ENCODE measurements around the gene PDLIM7.
A peak's percentile ranks its signal among the peaks of the same experiment; 100 is the strongest.

Gene PDLIM7

DNA sequence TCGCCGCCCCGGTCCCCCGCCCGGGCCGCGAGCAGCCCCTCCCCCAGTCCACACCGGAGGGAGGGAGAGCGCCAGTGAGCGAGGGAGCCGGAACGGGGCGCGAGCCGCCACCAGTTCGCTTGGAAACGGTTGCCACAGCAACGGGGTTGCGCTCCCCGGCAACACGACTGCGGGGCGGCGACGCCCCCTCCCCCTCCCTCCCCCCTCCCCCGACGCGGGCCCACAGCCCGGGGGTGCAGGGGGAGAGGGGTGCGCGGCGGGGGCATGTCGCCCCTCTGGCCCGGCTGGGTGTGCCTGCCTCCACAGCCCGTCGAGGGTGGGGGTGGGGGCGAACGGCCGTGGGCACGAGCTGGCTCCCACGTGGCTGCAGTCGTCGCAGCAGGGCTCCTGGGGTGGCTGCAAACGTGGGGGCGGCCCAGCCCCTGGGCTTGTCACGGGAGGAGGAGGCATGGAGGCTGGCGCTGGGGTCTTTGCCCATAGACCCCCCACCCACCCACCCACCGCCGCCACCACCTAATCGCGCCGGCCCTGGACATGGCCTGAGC lies 50.3 kb downstream of the PDLIM7 start:
- no peaks in the 10 kb centered on the region for H3K9me3 ChIP-seq (ENCODE audit: control insufficient read depth, low read length)
- TF ChIP-seq, protein P1, sequence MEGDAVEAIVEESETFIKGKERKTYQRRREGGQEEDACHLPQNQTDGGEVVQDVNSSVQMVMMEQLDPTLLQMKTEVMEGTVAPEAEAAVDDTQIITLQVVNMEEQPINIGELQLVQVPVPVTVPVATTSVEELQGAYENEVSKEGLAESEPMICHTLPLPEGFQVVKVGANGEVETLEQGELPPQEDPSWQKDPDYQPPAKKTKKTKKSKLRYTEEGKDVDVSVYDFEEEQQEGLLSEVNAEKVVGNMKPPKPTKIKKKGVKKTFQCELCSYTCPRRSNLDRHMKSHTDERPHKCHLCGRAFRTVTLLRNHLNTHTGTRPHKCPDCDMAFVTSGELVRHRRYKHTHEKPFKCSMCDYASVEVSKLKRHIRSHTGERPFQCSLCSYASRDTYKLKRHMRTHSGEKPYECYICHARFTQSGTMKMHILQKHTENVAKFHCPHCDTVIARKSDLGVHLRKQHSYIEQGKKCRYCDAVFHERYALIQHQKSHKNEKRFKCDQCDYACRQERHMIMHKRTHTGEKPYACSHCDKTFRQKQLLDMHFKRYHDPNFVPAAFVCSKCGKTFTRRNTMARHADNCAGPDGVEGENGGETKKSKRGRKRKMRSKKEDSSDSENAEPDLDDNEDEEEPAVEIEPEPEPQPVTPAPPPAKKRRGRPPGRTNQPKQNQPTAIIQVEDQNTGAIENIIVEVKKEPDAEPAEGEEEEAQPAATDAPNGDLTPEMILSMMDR (IDR thresholded peaks at IDR 0.05) = no peak
- H3K4me3 ChIP-seq (ENCODE audit: low read depth, low read length) = peak overlapping the region; percentile 40
- no peak overlapping the region for H3K9ac ChIP-seq
- no peak overlapping the region for H3K27ac ChIP-seq
- peaks cover 8% of the 10 kb centered on the region for H3K4me1 ChIP-seq
- H3K36me3 ChIP-seq (ENCODE audit: control insufficient read depth, insufficient read depth, low read length) = no peaks in the 10 kb centered on the region
- H3K79me2 ChIP-seq = no peaks in the 10 kb centered on the region
- H2AFZ ChIP-seq = peak overlapping the region; percentile 64
- no peaks in the 10 kb centered on the region for H3K27me3 ChIP-seq (ENCODE audit: control insufficient read depth, insufficient read depth, low read length)
- peak overlapping the region; percentile 89 for H3K4me2 ChIP-seq (ENCODE audit: low read length)

DNA sequence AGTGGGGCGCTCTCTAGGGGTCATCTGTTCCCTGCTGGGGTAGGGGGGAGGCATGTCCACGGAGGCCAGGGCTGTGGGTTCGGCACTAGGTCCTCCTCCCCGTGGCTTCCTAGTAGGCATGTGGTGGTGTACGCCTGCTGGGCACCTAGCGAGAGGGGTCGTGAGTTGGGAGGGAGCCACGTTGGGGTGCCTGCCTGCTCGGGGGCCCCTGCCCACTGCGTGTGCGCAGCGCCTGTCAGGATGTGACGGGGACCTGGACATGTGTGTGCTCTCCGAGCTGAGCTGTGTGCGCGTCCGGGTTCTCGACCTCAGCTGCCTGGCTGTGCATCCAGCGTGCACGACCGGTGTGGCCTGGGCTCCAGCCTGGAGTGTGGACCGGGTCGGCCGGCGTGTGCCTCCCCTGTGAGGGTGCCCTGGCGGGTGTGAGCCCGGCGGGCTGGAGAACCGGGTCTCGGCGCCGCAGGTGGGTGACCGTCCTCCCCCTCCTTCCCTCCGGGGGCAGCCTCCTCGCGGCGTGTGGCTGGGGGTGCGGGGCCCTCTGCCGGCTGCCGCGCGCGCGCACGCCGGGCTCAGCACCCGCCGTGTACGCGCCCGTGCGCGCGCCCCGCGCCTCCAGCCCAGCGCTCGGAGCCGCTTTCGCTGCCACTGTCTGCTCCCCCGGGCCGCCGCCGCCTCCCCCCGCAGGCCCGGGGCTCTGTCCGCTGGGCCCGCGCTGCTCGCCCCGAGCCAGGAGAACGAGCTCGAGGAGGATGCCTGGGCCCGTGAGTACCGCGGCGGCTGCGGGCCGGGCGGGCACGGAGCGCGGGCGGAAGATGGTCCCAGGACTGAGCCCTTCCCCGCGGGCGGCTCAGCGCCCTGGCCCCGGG lies 51.0 kb downstream of the PDLIM7 start, which contains the start of gene PRR7:
TSS of gene PRR7 (plus strand) at position 615 of the 866 bp plus-strand sequence. CDS start 8,254 bp downstream, outside the sequence.
- H3K79me2 ChIP-seq = no peaks in the 10 kb centered on the region
- H2AFZ ChIP-seq = peak within 1 kb of the TSS; percentile 76
- peak within 1 kb of the TSS; percentile 89 for H3K4me2 ChIP-seq (ENCODE audit: low read length)
- H3K4me3 ChIP-seq (ENCODE audit: low read depth, low read length) = peak within 1 kb of the TSS; percentile 49
- H3K27me3 ChIP-seq (ENCODE audit: control insufficient read depth, insufficient read depth, low read length) = no peaks in the 10 kb centered on the region
- no peaks in the 10 kb centered on the region for H3K36me3 ChIP-seq (ENCODE audit: control insufficient read depth, insufficient read depth, low read length)
- no peaks in the 10 kb centered on the region for H3K9me3 ChIP-seq (ENCODE audit: control insufficient read depth, low read length)
- TF ChIP-seq, protein P1 (IDR thresholded peaks at IDR 0.05) = no peak
- H3K9ac ChIP-seq = no peak within 1 kb of the TSS
- H3K4me1 ChIP-seq = peaks cover 8% of the 10 kb centered on the region
- H3K27ac ChIP-seq = peak within 1 kb of the TSS; percentile 57

DNA sequence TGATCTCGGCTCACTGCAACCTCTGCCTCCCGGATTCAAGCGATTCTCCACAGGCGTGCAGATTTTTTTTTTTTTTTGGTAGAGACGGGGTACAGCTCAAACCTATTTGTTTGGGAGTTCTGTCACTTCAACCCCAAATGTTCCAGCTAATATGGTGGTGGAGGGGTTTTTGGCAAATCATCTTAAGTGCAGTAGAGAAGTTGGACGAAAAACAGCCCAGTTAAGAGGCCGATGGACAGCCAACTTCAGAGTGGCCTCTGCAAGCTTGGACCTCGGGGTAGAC lies 51.5 kb downstream of the PDLIM7 start:
- Histone ChIP-seq H3K36me3 (ENCODE audit: control insufficient read depth, insufficient read depth, low read length) (no peaks in the 10 kb centered on the region), H3K4me1 (peaks cover 8% of the 10 kb centered on the region), H3K27me3 (ENCODE audit: control insufficient read depth, insufficient read depth, low read length) (no peaks in the 10 kb centered on the region), H3K9ac (no peak overlapping the region), H3K4me2 (ENCODE audit: low read length) (peak overlapping the region; percentile 89), H3K79me2 (no peaks in the 10 kb centered on the region), H3K27ac (no peak overlapping the region), H2AFZ (peak overlapping the region; percentile 76), H3K4me3 (ENCODE audit: low read depth, low read length) (peak overlapping the region; percentile 49), H3K9me3 (ENCODE audit: control insufficient read depth, low read length) (no peaks in the 10 kb centered on the region)
- TF ChIP-seq, protein P1 (IDR thresholded peaks at IDR 0.05) = no peak

DNA sequence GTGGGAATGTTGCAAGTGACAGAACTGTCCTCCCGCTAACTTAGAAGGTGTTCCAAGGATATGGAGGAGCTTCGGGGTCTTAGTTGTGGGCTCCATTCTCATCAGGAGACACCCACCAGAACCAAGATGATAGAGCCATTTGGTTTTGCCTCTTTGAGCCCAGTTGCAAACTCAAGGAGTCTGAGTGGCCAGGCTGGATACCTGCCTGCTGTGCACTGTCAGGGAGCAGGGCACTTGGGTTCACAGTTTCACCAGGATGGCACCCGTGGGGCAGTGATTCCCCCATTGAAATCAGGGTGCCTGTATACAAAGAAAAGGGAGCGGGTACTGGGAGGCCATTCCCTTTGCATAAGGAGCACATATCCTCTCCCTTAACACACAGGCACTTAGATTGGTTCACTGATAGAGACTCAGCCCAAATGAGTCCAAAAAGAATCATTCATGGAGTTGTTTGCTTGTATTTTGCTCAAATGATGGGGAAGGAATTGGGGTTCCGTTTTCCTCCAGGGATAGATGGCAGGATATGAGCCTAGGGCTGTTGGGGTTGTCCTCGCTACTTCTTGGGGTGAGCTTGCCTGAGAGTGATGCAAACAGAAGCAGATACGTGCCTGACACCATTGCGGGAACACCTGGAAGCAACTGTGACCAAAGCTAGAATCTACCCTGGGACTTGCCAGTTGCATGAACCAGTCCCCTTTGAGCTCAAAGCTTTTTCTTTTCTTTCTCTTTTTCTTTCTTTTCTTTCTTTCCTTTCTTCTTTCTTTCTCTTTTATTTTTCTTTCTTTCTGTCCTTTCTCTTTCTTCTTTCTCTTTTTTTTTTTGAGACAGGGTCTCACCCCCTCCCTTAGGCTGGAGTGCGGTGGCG lies 52.1 kb downstream of the PDLIM7 start:
- H3K9me3 ChIP-seq (ENCODE audit: control insufficient read depth, low read length) = no peaks in the 10 kb centered on the region
- H3K27ac ChIP-seq = no peak overlapping the region
- H3K79me2 ChIP-seq = no peaks in the 10 kb centered on the region
- H2AFZ ChIP-seq = no peak overlapping the region
- no peaks in the 10 kb centered on the region for H3K36me3 ChIP-seq (ENCODE audit: control insufficient read depth, insufficient read depth, low read length)
- no peak overlapping the region for H3K9ac ChIP-seq
- peaks cover 8% of the 10 kb centered on the region for H3K4me1 ChIP-seq
- H3K27me3 ChIP-seq (ENCODE audit: control insufficient read depth, insufficient read depth, low read length) = no peaks in the 10 kb centered on the region
- no peak overlapping the region for H3K4me2 ChIP-seq (ENCODE audit: low read length)
- TF ChIP-seq, protein P1 (IDR thresholded peaks at IDR 0.05) = no peak
- H3K4me3 ChIP-seq (ENCODE audit: low read depth, low read length) = no peak overlapping the region
